ENCODE measurements around the gene EPHB1.
"Not testable (repeated sequence)": the region's sequence is repeated elsewhere in the genome, so short reads cannot be mapped to it uniquely, and the experiment has no call there.

Gene EPHB1

DNA sequence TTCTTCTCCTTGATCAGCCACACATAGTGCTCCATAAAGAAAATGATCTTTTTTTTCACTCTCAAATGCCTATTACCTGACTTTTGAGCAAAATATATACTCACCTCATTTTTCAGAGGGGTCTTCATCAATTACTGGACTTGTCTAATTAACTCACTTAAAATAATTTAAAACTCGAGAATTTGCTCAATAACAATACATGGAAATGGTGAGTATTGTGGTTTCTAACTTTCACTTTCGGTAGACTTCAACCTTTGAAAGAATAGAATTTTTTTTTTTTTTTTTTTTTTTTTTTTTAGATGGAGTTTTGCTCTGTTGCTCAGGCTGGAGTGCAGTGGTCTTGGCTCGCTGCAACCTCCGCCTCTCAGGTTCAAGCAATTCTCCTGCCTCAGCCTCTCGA, 17.7 kb upstream of the EPHB1 start:
- DNase-seq, result no peak

DNA sequence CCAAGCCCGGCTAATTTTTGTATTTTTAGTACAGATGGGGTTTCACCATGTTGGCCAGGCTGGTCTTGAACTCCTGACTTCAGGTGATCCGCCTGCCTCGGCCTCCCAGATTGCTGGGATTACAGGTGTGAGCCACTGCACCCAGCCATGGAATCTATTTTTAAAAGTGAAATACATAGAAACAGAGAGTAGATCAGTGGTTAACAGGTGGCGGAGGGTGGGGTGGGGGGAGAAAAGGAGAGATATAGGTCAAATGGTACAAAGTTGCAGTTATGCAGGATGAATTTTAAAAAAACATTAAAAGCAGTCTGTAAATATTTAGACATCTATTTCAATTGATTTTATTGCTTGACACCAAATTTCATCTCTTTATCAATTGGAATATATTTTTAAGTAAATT, 6.8 kb upstream of the EPHB1 start:
- DNase-seq, result not testable (repeated sequence)

DNA sequence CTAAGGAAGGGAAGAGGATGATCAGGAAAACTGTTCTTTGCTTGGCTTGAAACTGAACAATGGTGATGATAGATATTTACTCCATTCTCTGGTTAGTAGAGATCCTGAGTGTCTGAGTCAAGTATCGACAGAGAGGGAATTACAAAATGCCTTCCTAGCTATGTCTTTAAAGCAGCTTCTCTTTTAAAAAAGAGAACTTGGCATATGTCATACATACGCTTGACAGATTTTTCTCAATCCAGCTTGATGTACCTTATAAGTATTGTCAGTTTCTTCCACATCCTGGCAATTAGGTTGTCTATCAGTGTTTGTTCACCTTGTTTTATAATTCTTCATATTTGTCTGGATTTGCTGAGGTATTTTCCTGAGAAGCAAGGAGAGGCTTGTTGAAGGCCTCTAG, 5.0 kb upstream of the EPHB1 start:
- DNase-seq, result peak; percentile 46 to 59

DNA sequence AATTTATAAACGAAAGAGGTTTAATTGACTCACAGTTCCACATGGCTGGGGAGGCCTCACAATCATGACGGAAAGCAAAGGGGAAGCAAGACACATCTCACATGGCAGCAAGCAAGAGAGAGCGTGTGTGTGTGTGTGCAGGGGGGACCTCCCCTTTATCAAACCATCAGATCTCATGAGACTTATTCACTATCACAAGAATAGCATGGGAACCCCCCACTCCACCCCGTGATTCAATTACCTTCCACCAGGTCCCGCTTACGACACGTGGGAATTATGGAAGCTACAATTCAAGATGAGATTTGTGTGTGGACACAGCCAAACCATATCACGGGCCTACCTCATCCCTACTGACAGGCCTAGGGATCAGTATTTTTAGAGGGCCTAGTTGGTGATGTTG, 3.1 kb upstream of the EPHB1 start:
- DNase-seq, result no peak

DNA sequence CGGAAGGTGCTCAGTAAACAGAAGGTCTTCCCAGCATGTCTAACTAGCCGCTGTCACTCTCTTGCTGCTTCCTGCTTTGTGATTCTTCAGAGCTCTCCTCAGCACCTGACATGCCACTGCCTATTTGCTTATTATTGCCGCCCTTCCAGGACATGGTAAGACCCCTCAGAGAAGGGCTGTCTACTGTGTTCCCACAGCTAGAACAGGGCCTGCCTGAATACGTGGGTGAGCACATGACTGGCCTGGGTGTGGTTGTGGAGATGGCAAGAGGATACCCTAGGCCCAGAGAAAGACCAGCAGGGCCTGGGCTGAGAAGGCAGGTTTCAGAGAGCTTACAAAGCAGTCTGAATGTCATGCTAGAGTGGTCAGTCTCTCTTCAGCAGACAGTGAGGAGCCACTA, 2.4 kb upstream of the EPHB1 start:
- no peak for DNase-seq

DNA sequence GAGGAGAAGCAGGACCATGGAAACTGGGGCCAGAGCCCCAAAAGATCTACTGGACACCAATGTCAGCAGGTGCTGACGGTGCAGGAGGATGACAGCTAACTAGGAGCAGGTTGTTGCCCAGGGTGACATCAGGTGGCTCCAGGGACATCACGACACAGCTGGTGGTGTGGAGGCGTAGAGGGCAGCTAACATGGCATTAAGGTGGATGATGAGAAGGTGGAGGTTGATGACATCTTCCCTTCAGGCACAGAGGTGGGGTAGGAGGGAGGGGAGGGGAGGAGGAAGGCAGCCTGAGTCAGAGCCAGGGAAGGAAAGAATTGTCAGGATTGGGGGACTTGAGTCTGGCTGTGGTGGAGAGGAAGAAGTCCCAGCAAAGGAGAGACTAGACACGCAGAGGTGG, 1.5 kb upstream of the EPHB1 start:
- DNase-seq, result no peak

DNA sequence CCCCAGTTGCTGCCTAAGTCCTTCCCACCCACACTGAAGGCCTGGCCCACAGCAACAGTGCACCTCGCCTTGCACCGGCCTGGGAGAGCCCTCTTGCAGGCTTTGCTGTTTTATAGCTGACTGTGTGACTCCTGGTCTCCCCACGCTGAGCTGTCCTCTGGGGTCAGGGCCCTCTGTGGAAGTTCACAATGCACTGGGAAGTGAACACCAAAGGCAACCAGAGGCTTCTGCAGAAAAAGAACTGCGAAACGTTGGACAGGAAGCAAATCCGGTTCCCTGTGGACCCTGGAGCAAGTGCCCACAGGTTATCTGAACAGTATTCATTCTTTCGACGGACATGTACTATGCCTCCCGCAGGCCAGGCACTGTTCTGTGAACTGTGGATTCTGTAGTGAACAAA, 737 bp upstream of the EPHB1 start:
- no peak for DNase-seq

DNA sequence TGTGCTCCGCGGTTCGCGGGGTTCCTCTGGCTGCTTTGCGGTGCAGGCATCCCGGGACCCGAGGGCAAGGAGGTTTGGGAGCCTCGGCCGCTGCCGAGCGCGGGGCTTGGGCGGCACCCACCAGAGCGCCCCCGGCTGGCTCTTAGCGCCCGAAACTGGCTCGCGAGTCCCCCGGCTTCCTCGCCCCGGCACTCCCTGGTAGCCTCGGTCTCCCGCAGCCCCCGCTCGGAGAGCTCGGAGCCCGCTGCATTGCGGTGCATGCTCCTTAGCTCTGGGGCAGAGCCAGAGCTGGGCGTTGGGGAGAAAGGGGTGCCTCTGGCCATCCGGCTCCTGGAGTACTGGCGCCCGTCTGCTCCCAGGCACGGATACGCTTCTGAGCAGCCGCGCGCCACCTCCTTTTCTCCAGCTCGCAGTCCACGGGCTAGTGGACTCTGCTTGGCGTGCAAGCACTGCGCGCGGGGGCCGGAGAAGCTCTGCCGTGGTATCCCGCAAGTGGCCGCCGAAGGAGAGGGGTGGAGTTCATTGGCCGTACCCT, 753 bp downstream of the EPHB1 start:
- no peak for DNase-seq

DNA sequence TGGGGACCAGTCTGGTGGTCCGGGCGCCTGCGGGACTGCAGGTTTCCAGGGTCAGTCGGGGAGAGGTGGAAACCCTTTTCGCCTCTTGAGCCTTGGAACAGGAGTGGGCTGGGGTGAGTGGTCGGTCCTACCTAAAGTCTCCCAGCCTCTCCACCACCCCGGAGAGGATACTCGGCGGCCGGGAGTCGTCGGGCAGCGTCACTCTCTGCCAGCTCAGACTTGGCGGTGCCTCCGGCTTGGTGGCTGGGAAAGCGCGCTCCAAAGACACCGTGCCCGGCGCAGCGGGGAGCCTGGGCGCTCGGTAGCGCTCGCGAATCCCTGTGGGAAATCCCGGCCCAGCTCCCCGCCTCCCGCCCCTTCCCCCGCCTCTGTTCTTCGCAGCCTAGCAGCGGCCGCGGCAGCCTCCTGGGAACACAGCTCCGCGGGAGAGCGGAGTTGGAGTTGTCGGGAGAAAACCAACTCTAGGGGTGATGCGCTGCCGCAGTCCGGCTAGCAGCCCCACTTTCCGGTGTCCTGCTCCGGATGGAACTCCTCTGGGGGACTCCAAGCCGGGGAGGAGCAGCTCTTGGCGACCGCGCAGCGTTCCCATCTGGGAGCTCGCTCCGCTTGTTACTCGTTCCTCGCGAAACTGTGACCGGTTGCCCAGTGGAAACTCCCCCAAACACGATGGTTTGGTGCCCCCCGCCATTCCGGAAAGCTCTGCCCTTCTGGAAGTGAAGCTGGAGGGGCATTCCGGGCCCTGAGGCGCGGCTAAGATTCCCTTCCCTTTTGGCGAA, 1.4 kb downstream of the EPHB1 start:
- DNase-seq, result no peak

DNA sequence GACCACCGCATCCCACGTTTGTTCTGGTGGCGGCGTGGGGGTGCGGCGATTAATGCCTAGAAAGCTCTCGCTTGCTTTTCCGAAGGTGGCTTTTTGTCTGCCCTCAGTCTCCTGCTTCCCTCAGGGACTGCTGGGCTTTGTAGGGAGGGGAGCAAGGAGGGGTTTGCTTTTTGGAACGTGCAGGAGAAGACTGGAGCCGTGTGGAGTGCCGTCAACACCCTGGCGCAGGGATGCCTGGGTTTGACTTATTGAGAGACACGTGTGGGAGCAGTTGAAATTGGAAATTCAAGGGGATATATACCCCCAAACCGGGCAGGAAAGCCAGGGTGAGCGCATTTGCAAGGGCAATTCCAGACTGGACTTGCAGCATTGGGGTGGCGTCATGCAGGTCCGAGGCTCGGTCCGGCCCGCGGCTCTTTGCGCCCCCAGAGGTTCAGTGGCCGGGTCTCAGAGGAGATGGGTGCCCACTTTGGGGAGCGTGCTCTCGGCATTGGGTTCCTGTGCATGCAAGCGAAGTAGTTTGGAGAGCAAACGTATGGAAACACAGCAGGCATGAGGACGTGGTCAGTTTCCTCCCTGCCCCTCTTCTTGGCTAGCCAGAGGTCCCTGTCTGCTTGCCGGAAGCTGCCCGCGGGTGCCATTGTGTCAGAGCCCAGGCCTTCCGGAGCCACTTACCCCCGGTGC, 2.1 kb downstream of the EPHB1 start:
- DNase-seq, result no peak

DNA sequence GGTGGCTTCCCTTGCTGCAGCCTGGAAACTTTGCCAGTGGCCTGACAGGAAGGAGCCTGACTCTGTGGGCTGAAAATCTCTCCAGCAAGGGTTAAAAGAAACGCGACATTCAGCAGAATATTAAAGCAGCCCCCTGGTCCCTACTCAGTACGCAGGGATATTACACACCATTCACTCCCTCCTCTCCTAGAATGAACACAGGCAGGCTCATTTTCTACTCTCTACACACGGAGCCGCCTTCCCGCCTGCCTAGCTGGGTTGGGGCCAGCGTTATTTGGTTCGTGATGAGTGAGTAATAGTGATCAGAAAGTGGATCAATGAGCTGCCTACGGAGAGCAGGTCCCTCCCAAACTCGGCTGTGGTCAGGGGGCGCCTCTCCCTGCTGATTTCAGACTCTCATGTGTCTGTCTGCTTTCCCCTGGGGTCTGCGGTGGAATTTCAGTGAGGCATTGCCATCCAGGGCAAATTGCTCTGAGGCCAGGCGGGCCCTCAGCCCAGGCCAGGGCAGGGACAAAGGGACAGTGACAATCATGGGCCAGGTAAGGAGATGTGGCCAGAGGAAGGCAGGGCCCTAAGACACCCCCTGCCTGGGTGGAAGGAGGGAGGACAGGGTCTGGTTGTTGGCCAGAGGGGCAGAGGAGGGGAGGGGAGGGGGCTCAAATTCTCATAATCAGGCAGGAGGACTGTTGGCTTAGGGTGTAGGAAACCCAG, 2.8 kb downstream of the EPHB1 start:
- DNase-seq, result no peak

DNA sequence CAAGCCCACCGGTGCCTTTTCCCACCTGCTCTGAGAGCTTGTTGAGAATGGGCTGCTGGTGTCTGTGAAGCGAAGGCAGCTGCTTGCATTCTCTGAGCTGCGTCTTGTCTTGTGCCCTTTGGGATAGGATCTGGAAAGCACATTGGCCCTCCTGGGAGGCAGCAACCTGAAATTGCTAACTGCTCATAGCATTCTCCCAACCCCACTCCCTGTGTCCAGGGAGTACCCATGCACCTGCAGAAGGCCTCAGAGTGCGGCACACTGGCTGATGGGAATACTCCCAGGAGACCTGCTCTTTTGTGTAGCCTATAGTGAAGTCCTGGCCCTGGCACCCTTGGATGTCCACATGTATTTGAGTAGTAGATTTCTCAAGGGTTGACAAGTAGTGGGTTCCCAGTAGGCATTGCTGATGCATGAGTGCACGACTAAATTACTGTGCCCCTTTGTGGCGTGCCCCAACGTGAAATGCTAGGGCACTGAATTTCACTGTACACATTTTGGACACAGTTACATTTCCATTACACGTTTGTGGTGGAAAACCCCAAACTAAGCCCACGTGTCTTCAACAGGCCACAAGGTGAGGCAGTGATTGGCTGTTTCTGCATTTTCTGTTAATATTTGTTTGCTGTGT, 3.7 kb downstream of the EPHB1 start:
- DNase-seq, result no peak

DNA sequence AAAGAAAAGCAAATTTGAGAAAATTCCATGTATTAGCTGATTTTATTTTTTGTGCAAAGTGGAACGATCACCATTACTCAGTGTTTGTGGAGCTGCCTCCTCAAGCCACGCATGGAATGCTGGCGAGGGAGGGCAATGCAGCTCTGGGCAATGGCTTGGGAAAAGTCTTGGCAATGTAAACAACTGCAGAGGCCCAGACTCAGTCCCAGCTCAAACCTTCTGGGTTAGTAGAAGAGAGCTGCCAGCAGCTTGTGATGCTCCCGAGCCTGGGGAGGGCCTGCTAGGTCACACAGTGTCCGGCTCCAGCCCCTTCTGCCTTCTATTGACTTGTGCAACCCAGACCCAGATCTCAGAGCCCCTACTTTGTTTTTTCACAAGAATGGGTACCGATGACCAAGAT, 4.3 kb downstream of the EPHB1 start:
- DNase-seq, result no peak

DNA sequence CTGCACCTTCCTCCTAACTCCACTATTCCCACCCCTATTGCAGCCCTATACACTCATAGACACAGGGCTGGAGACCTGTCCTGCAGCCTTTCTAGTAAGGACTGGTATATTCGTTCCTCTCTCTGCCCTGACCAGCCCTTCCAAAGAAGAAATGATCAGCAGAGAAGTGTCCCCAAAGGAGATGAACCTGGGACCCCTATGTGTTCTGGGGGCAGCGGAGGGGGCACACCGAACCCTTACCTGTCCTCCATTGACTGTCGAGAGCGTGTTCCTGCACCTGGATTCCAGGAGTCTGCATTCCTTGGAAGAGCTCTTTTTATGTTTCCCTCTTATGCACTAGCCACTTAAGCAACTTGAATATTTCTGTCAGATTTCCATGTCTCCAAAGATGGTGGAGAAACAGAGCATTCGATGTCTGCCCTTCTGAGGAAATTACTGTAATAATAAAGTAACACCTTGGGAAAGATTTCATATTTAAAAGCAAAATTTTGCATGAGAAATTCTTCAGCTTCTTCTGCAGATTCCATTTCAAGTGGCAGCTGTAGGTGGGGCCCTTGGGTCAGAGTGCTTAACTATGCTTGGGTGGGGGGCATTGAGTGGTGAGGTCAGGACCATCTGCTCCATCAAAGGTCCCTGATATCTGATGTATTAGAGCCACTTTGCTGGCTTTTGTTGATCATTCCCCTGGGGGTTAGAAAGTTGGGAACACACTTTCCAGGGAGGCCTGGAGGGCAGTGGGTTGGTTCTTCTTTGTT, 6.3 kb downstream of the EPHB1 start:
- DNase-seq, result no peak

DNA sequence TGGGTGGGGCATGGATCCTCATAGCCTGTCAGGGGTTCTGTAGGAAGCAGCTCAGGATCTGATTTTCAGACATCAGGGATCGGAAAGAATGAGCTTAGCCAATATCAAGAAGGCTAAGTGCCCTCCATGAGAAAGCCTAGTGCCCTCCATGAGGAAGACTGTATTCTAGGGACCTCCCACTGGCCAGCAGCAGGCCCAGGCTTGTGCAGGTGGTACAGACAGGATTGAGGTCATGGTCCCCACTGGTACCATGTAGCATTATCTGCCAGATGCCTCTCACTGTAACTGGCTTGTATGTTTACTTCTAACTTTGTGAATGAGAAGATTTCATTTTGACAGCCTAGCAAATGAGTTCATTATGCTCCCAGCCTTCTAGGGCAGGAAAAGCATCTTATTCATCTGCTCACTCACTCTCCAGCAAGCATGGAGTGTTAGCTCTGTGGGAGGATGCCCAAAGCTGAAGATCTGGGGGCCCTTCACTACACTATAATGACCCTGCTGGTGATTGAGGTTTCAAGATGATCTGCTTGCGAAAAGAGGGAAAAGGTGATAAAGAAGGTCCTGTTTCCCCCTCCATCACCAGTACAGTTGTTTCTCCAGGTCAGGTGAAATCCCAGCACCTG, 7.5 kb downstream of the EPHB1 start:
- DNase-seq, result no peak

DNA sequence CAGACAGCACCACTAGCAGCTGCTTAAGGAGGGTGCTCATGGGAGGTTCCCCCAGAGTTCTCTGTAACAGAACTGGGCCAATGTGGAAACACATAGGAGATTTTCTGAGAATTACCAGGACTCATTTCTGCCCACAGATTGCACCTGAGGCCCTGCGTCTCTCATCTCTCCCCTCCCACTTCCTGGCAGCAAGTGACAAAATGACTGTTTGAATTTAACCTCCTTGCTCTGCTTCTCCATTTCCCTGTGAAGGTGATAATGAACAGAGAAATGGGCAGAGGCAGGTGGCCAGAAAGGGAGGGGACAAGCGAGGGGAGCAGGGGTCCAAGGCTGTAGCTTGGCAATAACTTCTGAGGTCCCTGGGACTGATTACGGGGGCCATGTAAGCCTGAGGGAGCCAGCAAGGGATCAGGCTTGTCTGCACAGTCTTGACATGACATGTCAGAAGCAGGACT, 8.0 kb downstream of the EPHB1 start:
- no peak for DNase-seq

DNA sequence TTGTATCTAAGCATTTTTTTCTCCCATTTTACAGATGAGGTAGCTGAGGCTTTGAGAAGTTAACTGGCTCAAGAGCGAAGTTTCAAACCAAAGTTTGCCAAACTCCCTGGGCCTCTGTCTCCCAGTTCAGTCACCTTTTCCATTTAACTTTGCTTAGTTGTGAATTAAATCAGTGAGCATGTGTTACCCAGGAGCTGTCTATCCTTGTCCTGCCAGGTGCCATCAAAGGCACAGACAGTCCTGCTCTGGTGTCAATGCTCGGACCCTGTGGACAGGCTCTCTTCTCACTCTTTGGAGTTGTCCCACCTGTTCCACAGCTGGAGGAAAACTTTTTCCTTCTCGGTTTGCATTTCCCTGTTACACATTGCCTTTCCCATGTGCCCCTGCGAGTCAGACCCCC, 8.6 kb downstream of the EPHB1 start:
- DNase-seq, result no peak

DNA sequence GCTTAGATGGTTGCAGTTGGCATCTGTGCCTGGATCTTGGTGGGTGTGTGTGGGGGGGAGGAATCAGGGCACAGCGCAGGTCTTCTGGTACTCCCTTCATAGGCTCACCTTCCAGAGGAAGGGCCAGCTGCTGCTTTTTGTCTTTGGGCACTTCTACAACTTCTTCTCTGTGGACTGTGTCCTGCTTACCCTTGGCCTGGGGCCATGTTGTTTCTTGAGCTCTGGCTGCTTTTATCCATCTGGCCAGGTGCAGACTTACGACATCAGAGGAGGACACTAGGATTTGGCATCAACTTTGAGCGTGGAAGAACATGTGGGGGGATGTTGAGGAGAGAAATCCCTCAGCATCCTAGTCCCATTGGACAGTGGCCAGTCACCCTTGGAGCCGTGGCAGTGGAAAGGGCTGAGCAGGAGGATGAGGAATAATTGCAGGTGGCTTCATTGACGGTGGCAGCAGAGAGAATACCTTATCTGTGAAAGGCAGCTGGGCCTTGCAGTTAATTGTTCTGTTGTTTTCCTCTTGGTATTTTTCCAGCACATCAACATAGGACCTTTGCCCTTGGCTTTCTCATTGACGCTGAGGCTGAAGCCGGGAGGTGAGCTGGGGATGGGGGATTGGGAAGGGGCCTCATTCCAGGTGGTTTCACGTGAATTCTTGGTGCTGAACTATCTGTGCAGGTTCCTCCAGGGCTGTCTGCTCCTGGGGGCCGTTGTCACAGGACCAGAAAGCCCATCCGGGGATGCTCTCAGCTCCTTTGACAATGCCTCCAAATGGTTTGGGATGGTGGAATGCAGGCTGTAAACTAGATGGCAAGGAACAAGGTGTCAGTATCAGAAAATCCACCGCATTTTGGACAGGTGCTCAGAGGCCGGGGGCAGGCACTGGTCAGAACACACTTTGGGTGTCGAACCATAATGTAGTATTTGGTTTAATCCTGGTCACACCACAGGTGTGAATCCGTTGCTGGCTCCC, 9.7 kb downstream of the EPHB1 start:
- no peak for DNase-seq

DNA sequence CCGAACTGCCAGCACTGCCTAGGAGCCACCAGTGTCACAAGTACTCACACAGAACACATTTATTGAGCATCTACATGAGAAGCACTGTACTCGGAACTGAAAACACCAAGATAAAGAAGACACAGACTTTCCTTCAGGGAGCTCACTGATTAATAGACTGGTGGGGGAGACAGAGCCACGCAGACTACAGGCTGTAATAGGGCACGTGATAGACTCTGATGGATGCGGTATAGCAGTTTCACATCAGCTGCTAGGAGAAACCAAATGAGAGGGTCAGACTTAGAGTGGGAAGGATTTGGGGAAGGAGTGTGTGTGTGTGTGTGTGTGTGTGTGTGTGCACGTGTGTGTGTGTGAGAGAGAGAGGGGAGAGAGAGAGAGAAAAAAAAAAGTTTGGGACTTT, 12.1 kb downstream of the EPHB1 start:
- DNase-seq, result no peak

DNA sequence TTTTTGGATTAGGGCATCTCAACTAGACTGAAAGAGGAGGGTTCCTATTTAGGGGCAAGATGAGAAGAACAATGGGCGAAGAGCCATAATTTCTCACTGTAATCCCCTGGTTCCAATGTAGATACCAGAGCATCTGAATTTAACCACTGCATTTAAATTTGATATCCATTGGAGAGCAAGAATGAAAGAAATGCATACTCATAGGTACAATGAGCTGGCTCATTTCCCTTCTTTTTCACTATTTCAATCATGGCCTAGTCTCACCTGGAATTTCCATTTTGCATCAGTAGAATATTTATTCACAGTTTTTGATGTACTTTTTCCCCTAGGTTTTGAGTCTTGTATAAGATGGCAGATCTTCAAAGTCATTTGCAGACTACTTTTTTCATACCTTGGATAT, 13.8 kb downstream of the EPHB1 start:
- DNase-seq, result no peak
